CD4-positive, alpha-beta T cell treated with Interleukin-1 beta for 1 hour (primary cell): Measurements from ENCODE around the gene TOR1B.

Source experiments
- DNase-seq, 2 donors: peaks; one replicate each; pipeline ENCODE4 v3.0.0-alpha.2; 2020 to 2022

Gene TOR1B

GRCh38 chr9:129815278-129815677 is 12.3 kb downstream of the TOR1B start:
- no peak for DNase-seq

- peak in 1 of 2 donors; percentile 24 for DNase-seq
These were observed 13.8 kb downstream of the TOR1B start for GRCh38 chr9:129816501-129817435.

DNA sequence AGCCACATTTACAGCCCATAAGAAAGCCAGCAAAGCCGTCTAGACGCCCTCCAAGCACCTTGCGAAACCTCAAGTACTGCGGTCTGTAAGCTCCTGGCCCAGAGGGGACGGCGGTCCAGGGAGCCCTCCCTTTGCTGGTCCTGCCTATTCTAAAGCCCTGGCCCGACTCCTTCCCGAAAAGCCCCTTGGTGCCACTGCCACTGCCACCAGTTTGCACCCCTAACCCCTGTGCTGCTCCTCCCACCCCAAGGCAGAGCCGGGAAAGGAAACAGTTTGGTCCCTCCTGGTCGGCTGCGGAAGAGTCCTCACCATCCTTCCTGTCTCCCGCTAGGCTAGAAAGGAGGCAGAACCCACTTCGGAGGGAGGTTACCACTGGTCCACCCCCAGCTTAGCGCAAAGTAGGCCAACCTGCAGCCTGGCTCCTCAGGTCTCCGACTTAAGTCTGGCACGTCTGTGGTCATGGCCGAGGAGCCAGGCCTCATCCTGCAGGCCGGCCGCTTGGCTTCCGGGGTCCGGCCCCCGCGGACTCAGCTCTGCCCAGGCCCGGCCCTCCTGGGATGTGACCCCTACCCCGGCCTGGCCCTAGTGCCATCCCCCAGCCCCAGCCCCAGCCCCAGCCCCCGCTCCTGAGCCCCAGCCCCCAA is 20.0 kb downstream of the TOR1B start:
- peak in 1 of 2 donors; percentile 21 for DNase-seq

DNA sequence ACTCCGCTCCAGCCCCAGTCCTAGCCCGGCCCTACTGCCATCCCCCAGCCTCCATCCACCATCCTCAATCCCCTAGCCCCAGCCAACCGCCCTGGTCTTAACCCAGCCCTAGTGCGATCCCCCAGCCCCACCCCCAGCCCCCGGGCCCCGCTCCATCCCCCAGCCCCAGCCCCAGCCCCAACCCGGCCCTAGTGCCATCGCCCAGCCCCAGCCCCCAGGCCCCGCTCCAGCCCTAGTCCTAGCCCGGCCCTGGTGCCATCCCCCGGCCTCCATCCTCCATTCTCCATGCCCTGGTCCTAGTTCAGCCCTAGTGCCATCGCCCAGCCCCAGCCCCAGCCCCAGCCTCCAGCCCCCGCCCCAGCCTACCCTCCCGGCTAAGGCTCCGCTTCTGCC is 20.6 kb downstream of the TOR1B start:
- DNase-seq, result no peak

GRCh38 chr9:129823935-129824601 is 21.1 kb downstream of the TOR1B start, which contains the start of gene TOR1A:
Gene TOR1A (minus strand): TSS chr9:129824136. CDS start chr9:129824085, 51 bp downstream.
- DNase-seq, result peak; percentile 92 to 93

DNA sequence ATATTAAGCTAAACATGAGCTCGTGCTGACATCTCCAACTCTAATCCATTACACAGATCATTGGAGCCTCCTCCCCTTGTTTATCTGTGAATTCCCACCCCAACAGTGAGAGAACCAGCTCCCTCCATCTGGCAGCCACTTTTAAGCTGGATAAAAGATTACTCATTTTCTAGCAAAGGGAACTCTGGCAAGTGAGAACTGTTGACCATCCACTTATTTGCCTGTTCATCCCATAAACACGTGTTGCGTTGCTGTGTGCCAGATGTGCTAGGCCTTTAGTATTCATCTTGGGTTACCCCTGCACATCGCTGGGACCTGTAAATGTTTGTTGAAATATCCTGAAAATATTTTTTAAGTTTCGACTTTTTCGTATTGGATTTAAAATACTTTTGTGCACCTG is 23.4 kb downstream of the TOR1B start:
- no peak for DNase-seq

- DNase-seq, result no peak
These were observed 23.8 kb downstream of the TOR1B start for GRCh38 chr9:129826759-129827158.

- DNase-seq, result no peak
These were observed 25.1 kb downstream of the TOR1B start for GRCh38 chr9:129828051-129828450.

- no peak for DNase-seq
These were observed 26.0 kb downstream of the TOR1B start for GRCh38 chr9:129828969-129829368.

GRCh38 chr9:129832982-129833381 is 30.0 kb downstream of the TOR1B start:
- DNase-seq, result no peak

DNA sequence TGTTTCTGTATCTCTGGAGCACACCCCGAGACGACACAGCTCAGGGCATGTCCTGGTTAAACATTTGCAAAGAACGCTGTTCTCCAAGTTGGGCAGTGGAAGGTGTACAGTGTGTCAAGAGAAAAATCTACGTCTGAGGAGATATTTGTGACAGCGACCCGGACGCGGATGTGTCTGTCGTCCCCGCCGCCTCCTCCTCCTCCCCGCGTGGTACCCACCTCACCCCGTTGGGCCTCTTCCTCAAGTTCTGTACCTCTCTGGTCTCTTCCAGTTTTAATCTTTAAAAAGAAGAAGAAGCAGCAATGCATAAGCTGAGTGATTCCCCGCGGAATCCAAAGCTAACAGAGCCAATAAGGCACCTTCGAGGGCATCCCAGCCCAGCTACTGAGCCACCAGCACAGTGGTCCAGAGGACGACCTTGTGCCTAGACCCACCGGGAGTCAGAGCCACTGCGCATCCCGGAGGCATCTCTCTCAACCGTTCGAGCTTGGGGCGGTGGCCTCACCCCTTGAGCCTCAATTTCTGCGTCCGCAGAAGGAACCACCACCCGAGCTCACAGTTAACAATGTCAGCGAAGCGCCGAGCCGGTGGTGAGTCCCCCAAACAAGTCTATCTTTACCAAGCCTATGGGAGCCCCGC is 31.6 kb downstream of the TOR1B start:
- DNase-seq, result peak; percentile 16 to 51

- peak; percentile 97 to 98 for DNase-seq
These were observed 32.3 kb downstream of the TOR1B start, which contains the start of the genes C9orf78 and USP20 for GRCh38 chr9:129835128-129835859. Gene C9orf78 (minus strand): TSS chr9:129835275. CDS start chr9:129835221, 54 bp downstream. Gene USP20 (plus strand): TSS chr9:129835458. CDS start chr9:129852556, 17,098 bp downstream.

GRCh38 chr9:129835860-129836223 is 32.9 kb downstream of the TOR1B start:
- DNase-seq, result no peak

DNA sequence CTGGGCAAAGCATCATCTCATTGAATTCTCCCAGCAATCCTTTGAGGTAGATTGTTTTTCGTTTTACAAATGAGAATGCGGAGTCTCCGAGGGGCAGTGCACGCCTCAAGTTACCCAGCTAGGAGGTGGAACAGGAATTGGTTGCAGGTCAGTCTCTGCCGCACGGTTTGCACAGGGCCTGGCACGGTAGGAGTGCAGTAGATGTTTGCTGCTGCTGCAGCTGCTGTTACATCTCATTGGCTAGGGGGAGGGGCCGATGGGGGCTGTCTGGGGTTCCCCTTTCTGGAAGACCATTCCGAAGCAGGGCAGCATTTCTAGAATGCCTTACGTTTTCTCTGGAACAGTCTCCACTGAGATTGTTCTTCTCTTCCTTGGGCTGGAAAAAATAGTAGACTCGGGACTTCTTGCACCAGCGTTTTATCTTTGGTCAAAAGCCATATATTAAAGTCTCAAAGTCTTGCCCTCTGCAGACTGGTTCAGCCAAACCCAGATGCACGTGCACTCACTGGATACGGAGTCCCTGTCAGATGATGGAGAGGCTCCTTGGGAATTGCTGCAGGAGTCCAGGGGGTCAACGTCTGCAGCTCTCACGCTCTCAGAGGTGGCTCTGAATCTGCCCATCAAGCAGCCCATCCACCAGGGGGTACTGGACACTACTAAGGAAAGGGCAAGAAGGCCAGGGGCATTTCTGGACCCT is 33.5 kb downstream of the TOR1B start:
- peak; percentile 55 for DNase-seq

- no peak for DNase-seq
These were observed 35.8 kb downstream of the TOR1B start for GRCh38 chr9:129838707-129839259.

GRCh38 chr9:129839324-129840023 is 36.5 kb downstream of the TOR1B start:
- no peak for DNase-seq

- DNase-seq, result no peak
These were observed 37.0 kb downstream of the TOR1B start for GRCh38 chr9:129840034-129840433.

GRCh38 chr9:129841071-129841470 is 38.1 kb downstream of the TOR1B start:
- DNase-seq, result no peak

DNA sequence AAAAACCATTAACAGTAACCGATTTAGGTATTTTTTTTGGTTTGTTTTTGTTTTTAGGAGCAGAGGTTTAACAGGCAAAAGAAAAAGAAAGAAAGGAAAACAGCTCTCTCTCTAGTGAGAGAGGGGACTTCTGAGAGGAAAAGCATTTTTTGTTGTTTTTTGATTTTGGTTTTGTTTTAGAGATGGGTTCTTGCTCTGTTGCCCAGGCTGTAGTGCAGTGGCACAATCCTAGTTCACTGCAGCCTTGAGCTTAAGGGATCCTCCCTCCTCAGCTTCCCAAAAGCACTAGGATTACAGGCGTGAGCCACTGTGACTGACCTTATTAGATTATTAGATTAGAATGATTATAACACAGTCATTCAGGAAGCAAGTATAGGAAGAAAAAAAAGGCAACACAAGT is 42.4 kb downstream of the TOR1B start:
- no peak for DNase-seq

DNA sequence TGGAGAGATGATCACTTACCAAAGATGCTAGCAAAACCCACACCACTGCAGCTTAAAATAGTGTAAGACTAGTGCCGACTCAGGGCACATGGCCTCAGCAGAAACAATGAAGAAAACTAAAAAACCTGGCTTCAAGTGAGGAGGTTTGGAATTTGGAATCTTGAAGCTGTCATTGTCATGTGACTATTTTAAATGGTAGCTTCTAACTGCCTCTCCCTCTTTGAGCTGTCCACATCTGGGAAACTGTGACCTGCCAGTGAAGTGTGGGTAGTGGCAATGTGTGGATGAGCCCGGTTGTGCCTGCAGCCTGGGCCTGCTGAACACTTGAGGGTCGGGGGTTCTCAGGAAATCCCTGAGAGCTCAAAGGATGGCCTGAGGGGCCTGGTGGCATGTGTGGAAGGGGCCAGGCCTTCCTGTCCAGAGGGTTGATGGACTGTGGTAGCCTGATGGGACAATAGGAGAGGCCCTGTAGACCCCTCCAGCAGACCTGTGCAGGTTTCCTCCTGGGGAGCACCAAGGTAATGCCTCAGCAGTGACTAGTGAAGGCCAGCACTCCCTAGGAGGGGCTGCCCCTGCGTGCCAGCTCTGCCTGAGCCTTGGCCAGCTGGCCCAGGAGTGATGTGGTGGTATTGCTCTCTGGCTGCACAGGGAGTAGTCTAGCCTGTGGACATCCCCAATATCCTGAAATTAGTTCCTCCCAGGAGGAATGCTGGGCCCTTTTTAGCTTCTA is 45.9 kb downstream of the TOR1B start:
- no peak for DNase-seq
